Activated T-cell treated with anti-CD3 and anti-CD28 coated beads, Interleukin-2, amount 50 U/mL, for 1 hour (primary cell): ENCODE data around the gene UGDH.
"Not testable (repeated sequence)": the region's sequence is repeated elsewhere in the genome, so short reads cannot be mapped to it uniquely, and the experiment has no call there.

Experiments
- DNase-seq: peaks from one replicate; pipeline ENCODE4 v3.0.0-alpha.2; 2020

Gene UGDH

GRCh38 chr4:39526765-39527295 lies 409 bp downstream of the UGDH start:
- no peak for DNase-seq

- no peak for DNase-seq
These were observed 1.2 kb downstream of the UGDH start for GRCh38 chr4:39525822-39526690.

- no peak for DNase-seq
These were observed 2.9 kb downstream of the UGDH start for GRCh38 chr4:39524161-39524957.

- DNase-seq = no peak
These were observed 5.2 kb downstream of the UGDH start for GRCh38 chr4:39522068-39522467.

- no peak for DNase-seq
These were observed 5.9 kb downstream of the UGDH start for GRCh38 chr4:39521253-39521919.

GRCh38 chr4:39518484-39518883 lies 8.8 kb downstream of the UGDH start:
- no peak for DNase-seq

- no peak for DNase-seq
These were observed 10.8 kb downstream of the UGDH start for GRCh38 chr4:39516407-39516966.

- DNase-seq = not testable (repeated sequence)
These were observed 11.4 kb downstream of the UGDH start for GRCh38 chr4:39515669-39516401.

GRCh38 chr4:39514888-39515401 lies 12.3 kb downstream of the UGDH start:
- no peak for DNase-seq

- DNase-seq = not testable (repeated sequence)
These were observed 13.0 kb downstream of the UGDH start for GRCh38 chr4:39514266-39514665.

- no peak for DNase-seq
These were observed 16.8 kb downstream of the UGDH start for GRCh38 chr4:39510348-39510929.

GRCh38 chr4:39505581-39505980 lies 21.7 kb downstream of the UGDH start:
- DNase-seq = no peak

- no peak for DNase-seq
These were observed 22.7 kb downstream of the UGDH start for GRCh38 chr4:39504538-39504937.

GRCh38 chr4:39502664-39503035 lies 24.6 kb downstream of the UGDH start:
- DNase-seq = not testable (repeated sequence)

- no peak for DNase-seq
These were observed 25.1 kb downstream of the UGDH start for GRCh38 chr4:39502019-39502663.

- DNase-seq = no peak
These were observed 28.6 kb downstream of the UGDH start for GRCh38 chr4:39498727-39499020.

- DNase-seq = no peak
These were observed 29.1 kb downstream of the UGDH start for GRCh38 chr4:39497909-39498726.

- no peak for DNase-seq
These were observed 31.6 kb downstream of the UGDH start for GRCh38 chr4:39495446-39496213.

GRCh38 chr4:39494354-39494753 lies 32.9 kb downstream of the UGDH start:
- no peak for DNase-seq

- DNase-seq = no peak
These were observed 36.9 kb downstream of the UGDH start for GRCh38 chr4:39490322-39490721.
